A549 (cell line): ENCODE results near the gene PROCR. TPM values are rescaled to one million over a fixed set of nuclear protein-coding genes. Genes with fewer than 3 reads are reported as not detected.

Experiments used
- ATAC-seq, 2 experiments: fragments of 200-7000 bp in 1 of 2; fragments of >200 bp in 1 of 2; cut with Nextera tagmentation in 1 of 2; cut with Tn5 transposase in 1 of 2; 3 replicates each; pipeline versions ENCODE4 v1.8.0 to v1.9.1; 2018 to 2020; ENCODE audit warnings: mild to moderate bottlenecking in 1 of 2, moderate library complexity in 1 of 2
- CTCF ChIA-PET: fragments of 300-600 bp; sonication (Branson Sonifier 250); formaldehyde crosslinking; extraction: SDS; loops from one replicate; lab custom pipeline; 2021; ENCODE audit warnings: antibody characterized with exemption, inconsistent platforms; lab: Yijun Ruan, JAX
- POLR2A ChIA-PET: fragments of 350-600 bp; formaldehyde crosslinking; extraction: SDS; loops from one replicate; lab custom pipeline; 2021; ENCODE audit warnings: antibody characterized with exemption, inconsistent platforms; lab: Yijun Ruan, JAX
- DNase-seq, 2 experiments: peaks; one replicate each; pipeline versions ENCODE4 v3.0.0 to v3.0.0-alpha.2; 2011 to 2016; ENCODE audit warnings: low read depth in 1 of 2, low spot score in 1 of 2
- FAIRE-seq: peaks from 2 replicates; lab custom pipeline; 2011; peaks lifted over from hg19 to GRCh38; lab: Jason Lieb, UNC
- H3K27ac ChIP-seq, 2 experiments: fragments of >200 bp; sonication (Bioruptor Twin); formaldehyde crosslinking; 3 replicates each; pipeline ENCODE4 v1.5.1; 2016 to 2017
- H3K4me1 ChIP-seq: fragments of >200 bp; sonication (Bioruptor Twin); formaldehyde crosslinking; 3 replicates; pipeline ENCODE4 v1.6.1; 2016
- H3K4me2 ChIP-seq: fragments of >200 bp; sonication (Bioruptor Twin); formaldehyde crosslinking; 3 replicates; pipeline ENCODE4 v1.6.1; 2016
- H3K4me3 ChIP-seq: fragments of >200 bp; sonication (Bioruptor Twin); formaldehyde crosslinking; 3 replicates; pipeline ENCODE4 v1.5.1; 2016
- H3K9me3 ChIP-seq: fragments of >200 bp; sonication (Bioruptor Twin); formaldehyde crosslinking; 3 replicates; pipeline ENCODE4 v1.6.1; 2016
- CEBPB ChIP-seq, 2 experiments: fragments of >200 bp in 1 of 2; sonication (Bioruptor Twin) in 1 of 2; formaldehyde crosslinking in 1 of 2; IDR thresholded peaks; 2 replicates each; pipeline ENCODE4 v1.6.1; 2012 to 2016
- CTCF ChIP-seq: fragments of >200 bp; sonication (Bioruptor Twin); formaldehyde crosslinking; IDR thresholded peaks from 3 replicates; pipeline ENCODE4 v1.5.1; 2016
- E2F6 ChIP-seq: IDR thresholded peaks from 2 replicates; pipeline ENCODE4 v1.6.1; 2012; ENCODE audit warnings: low read depth, borderline replicate concordance
- EHF ChIP-seq: fragments of 250-450 bp; sonication (Bioruptor Pico); IDR thresholded peaks from 2 replicates; pipeline ENCODE4 v1.5.0; 2020; ENCODE audit warnings: mild to moderate bottlenecking
- ELK1 ChIP-seq: fragments of 150-350 bp; IDR thresholded peaks from 2 replicates; pipeline ENCODE4 v1.6.1; 2014; ENCODE audit warnings: low read depth, mild to moderate bottlenecking, low read length
- EP300 ChIP-seq, 2 experiments: fragments of >200 bp; sonication (Bioruptor Twin); formaldehyde crosslinking; IDR thresholded peaks; 2 replicates in 1 of 2; 3 replicates in 1 of 2; pipeline ENCODE4 v1.6.1; 2016 to 2017
- HDAC2 ChIP-seq: fragments of 200-600 bp; sonication (generic); IDR thresholded peaks from 2 replicates; pipeline ENCODE4 v1.6.1; 2016
- HES2 ChIP-seq: fragments of >200 bp; sonication (Bioruptor Twin); formaldehyde crosslinking; IDR thresholded peaks from 2 replicates; pipeline ENCODE4 v1.6.1; 2016
- HEYL ChIP-seq: fragments of 250-450 bp; sonication (Bioruptor Pico); IDR thresholded peaks from 2 replicates; pipeline ENCODE4 v1.8.0; 2021; ENCODE audit warnings: mild to moderate bottlenecking, moderate library complexity
- HMGXB4 ChIP-seq: fragments of 250-450 bp; sonication (Bioruptor Pico); IDR thresholded peaks from 2 replicates; pipeline ENCODE4 v1.5.0; 2021; ENCODE audit warnings: mild to moderate bottlenecking, moderate library complexity, borderline replicate concordance
- HOXB13 ChIP-seq: fragments of 250-450 bp; sonication (Bioruptor Pico); IDR thresholded peaks from 2 replicates; pipeline ENCODE4 v1.5.0; 2020; ENCODE audit warnings: low read depth, mild to moderate bottlenecking, moderate library complexity
- HOXB5 ChIP-seq: fragments of 250-450 bp; sonication (Bioruptor Pico); IDR thresholded peaks from 2 replicates; pipeline ENCODE4 v1.5.0; 2020; ENCODE audit warnings: mild to moderate bottlenecking, moderate library complexity
- KDM5A ChIP-seq: fragments of 200-600 bp; sonication (generic); IDR thresholded peaks from 2 replicates; pipeline ENCODE4 v1.6.1; 2016; ENCODE audit warnings: antibody characterized with exemption, mild to moderate bottlenecking
- NFE2L2 ChIP-seq: fragments of 150-350 bp; conservative IDR thresholded peaks from 2 replicates; pipeline ENCODE4 v1.6.1; 2014; ENCODE audit warnings: low read length
- RAD21 ChIP-seq, 2 experiments: fragments of >200 bp in 1 of 2; sonication (Bioruptor Twin) in 1 of 2; formaldehyde crosslinking in 1 of 2; IDR thresholded peaks in 1 of 2; conservative IDR thresholded peaks in 1 of 2; 2 replicates in 1 of 2; 3 replicates in 1 of 2; pipeline ENCODE4 v1.6.1; 2012 to 2018; ENCODE audit warnings: inconsistent platforms in 1 of 2
- RARB ChIP-seq: fragments of 250-450 bp; sonication (Bioruptor Pico); IDR thresholded peaks from 2 replicates; pipeline ENCODE4 v1.8.0; 2021; ENCODE audit warnings: mild to moderate bottlenecking, moderate library complexity
- RCOR1 ChIP-seq: fragments of 150-350 bp; IDR thresholded peaks from 2 replicates; pipeline ENCODE4 v1.6.1; 2014; ENCODE audit warnings: antibody characterized with exemption, low read length, low read depth
- TP53 ChIP-seq: fragments of 250-450 bp; sonication (Bioruptor Pico); IDR thresholded peaks from 2 replicates; pipeline ENCODE4 v1.5.0; 2021; ENCODE audit warnings: mild to moderate bottlenecking, moderate library complexity
- USF2 ChIP-seq: fragments of 450-650 bp; IDR thresholded peaks from 2 replicates; pipeline ENCODE4 v1.6.1; 2014; ENCODE audit warnings: antibody characterized with exemption
- ZFP36 ChIP-seq: fragments of 450-650 bp; IDR thresholded peaks from 2 replicates; pipeline ENCODE4 v1.6.1; 2014; ENCODE audit warnings: borderline replicate concordance; ENCODE audit not compliant: partially characterized antibody
- ZNF302 ChIP-seq: fragments of 250-450 bp; sonication (Bioruptor Pico); IDR thresholded peaks from 2 replicates; pipeline ENCODE4 v1.9.0; 2021; ENCODE audit warnings: inconsistent platforms, mild to moderate bottlenecking, moderate library complexity
- WGBS: methylation state at CpG from one replicate; pipeline ENCODE4 v1.1.6; 2017; ENCODE audit errors: missing lambda C conversion rate; 5-methylcytosine and 5-hydroxymethylcytosine counted together
- polyA plus RNA-seq, 4 experiments: library from polyadenylated mRNA; depleted of rRNA in 3 of 4; stranded (reverse); fragments of >200 nt; fragmentation: RNase III in 1 of 4; extraction: RNeasy Plus Mini Kit Qiagen cat#74134 plus additional on column Dnase treatment in 1 of 4; gene quantifications; 2 replicates in 3 of 4; 3 replicates in 1 of 4; pipeline ENCODE4 v1.2.3, GENCODE V29; 2011 to 2017

PROCR gene
- polyA plus RNA-seq, 2 of the 4 experiments (the other 2 are of a cell fraction): 123 to 134 TPM

GRCh38 chr20:35215066-35215956 lies 43.4 kb downstream of the PROCR start (continued):
- TF ChIP-seq ELK1: no peak
- no peak for TF ChIP-seq HES2
- peak; percentile 54 to 92; a peak in 3 of 5 replicates for TF ChIP-seq EP300 (IDR thresholded peaks at IDR 0.05)
- TF ChIP-seq RAD21 (conservative IDR thresholded peaks at IDR 0.05 in 1 of 2, IDR thresholded peaks at IDR 0.05 in 1 of 2): peak; percentile 22 to 28; a peak in 1 of 5 replicates
- TF ChIP-seq, all 56 proteins: peak for 13

GRCh38 chr20:35216541-35216940 lies 44.7 kb downstream of the PROCR start:
- Histone ChIP-seq H3K4me3 (no peak overlapping the region), H3K9me3 (no peaks in the 10 kb centered on the region), H3K4me2 (no peak overlapping the region; the same call in 2 of the 3 replicates), H3K27ac (peak overlapping the region; percentile 76 to 91), H3K4me1 (peaks cover 65% of the 10 kb centered on the region)
- 90% methylated on average over 5 of the region's 5 CpGs for WGBS
- TF ChIP-seq RARB (CRISPR knock-in tag) (no peak), EHF (CRISPR knock-in tag) (no peak), HDAC2 (no peak), ELK1 (no peak), TP53 (CRISPR knock-in tag) (no peak), KDM5A (no peak), USF2 (no peak), HOXB13 (CRISPR knock-in tag) (no peak), RCOR1 (no peak), HEYL (CRISPR knock-in tag) (no peak), HMGXB4 (CRISPR knock-in tag) (no peak), ZNF302 (CRISPR knock-in tag) (no peak), NFE2L2 (no peak), E2F6 (no peak), ZFP36 (no peak), CTCF (no peak), HOXB5 (CRISPR knock-in tag) (no peak), RAD21 (conservative IDR thresholded peaks at IDR 0.05 in 1 of 2, IDR thresholded peaks at IDR 0.05 in 1 of 2) (no peak), CEBPB (IDR thresholded peaks at IDR 0.05) (no peak)
- ATAC-seq: no peak; a peak in 1 of 6 replicates
- ChIA-PET POLR2A (no interaction called here), CTCF (interaction anchor here (0.7 to 5.3 kb wide), 8 partner anchors 8 to 72 kb away, joined by 3 to 21 read pairs (median 6); partner anchors contain the start of gene EDEM2)
- DNase-seq: no peak
- FAIRE-seq: no peak
